DMS53 treated with DMSO at 0.1 percent for 48 hours (cell line): ENCODE results near the gene HNRNPR.
A peak's percentile ranks its signal among the peaks of the same experiment; 100 is the strongest.

Source experiments
- DNase-seq: peaks from one replicate; lab custom pipeline; 2025; ENCODE audit not compliant: unreplicated experiment; lab: John Stamatoyannopoulos, UW

The HNRNPR gene

GRCh38 chr1:23369335-23370013 is 25.4 kb upstream of the HNRNPR start, which contains the start of gene ZNF436:
Gene ZNF436, minus strand, starts transcription at chr1:23369836. Its CDS starts 1,831 bp downstream, at chr1:23368005.
- DNase-seq, result peak; percentile 29

DNA sequence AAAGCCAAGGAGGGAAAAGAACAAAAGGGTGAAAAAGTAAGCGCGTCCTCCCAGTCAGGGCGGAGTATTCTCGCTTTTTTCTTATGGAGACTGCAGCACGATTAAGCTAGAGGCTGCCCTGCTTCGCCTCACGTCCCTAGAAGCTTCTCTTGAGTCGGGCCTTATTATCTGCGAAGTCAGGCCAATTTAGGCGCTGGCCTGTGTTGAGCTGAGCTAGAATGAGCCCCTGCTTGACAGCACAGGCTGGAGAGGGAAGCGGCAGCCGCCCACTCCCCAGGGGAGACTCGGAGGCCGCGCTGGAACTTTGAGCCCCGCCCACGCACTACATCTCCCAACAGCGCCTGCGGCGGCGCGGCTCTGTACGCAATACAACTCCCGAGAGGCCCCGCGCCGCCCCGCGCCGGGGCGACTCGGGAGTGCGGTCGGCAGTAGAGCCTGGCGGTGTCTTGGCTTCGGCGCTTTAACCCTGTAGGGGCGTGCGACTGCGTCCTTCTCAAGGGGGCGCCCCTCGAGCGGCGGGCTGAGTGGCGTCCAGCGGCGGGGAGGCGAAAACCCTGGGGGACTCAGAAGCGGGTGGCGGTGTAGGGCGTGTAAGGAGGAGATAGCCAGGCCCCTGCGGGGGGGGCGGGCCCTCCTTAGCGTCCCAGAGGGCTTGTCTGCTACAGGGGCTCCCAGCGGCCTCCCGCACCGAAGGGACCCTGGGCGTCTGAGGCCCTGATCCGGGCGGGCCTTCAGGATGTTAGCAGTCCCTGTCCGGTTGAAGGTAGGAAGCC is 24.7 kb upstream of the HNRNPR start:
- peak; percentile 78 for DNase-seq

DNA sequence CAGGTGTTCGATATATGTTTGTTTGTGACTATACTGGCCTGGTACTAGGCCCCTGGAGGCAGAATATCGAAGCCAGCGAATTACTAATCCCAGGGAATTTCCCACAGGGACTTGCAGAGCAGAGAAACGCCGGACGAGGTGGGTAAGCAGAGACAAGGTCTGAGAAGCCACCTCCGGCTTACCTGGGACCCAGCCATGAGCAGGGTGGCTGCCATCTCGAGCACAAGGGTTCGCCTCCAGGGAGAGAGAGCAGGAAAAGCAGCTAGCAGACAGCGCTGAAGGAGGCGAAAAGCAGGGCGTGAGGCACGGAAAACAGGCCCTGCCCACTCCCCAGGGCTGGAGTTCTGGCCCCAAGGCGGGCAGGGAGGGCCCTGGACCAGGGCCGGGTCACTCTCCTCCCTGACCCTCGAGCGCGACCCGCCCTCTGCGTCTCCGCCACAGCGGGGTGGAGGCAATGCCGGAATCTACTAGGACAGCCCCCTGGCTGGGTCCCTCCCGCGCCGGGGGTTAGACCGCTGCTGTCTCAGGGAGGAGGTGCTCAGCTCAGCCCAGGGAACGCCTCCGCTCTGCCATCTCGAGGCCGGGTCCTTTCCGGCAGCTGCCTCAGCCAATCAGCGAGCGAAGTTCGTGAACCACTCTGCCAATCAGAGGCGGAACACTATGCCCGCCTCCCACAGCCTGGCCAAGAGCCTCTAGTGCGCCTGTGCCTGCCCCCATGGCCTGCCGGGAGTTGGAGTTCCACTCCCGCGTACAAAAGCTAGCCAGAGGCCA is 23.9 kb upstream of the HNRNPR start:
- DNase-seq, result peak; percentile 98

GRCh38 chr1:23367451-23367790 is 23.3 kb upstream of the HNRNPR start:
- peak; percentile 22 for DNase-seq

GRCh38 chr1:23366598-23366997 is 22.5 kb upstream of the HNRNPR start:
- DNase-seq, result no peak

GRCh38 chr1:23366146-23366545 is 22.1 kb upstream of the HNRNPR start:
- no peak for DNase-seq

DNA sequence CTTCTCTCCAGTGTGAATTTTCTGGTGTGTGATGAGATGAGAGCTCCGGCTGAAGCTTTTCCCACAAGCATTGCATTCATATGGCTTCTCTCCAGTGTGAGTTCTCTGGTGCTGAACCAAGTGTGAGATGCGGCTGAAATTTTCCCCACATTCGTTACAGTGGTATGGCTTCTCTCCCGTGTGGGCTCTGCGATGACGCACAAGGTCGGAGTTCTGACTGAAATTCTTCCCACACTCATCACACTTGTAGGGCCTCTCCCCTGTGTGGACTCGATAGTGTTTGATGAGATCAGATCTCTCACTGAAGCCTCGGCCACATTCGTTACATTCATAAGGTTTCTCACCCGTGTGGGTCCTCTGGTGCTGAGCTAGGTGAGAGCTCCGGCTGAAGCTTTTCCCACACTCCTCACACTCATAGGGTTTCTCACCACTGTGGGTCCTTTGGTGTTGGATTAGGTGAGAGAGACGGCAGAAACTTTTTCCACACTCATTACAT is 18.2 kb upstream of the HNRNPR start:
- DNase-seq, result no peak

GRCh38 chr1:23358310-23358875 is 14.3 kb upstream of the HNRNPR start:
- no peak for DNase-seq

DNA sequence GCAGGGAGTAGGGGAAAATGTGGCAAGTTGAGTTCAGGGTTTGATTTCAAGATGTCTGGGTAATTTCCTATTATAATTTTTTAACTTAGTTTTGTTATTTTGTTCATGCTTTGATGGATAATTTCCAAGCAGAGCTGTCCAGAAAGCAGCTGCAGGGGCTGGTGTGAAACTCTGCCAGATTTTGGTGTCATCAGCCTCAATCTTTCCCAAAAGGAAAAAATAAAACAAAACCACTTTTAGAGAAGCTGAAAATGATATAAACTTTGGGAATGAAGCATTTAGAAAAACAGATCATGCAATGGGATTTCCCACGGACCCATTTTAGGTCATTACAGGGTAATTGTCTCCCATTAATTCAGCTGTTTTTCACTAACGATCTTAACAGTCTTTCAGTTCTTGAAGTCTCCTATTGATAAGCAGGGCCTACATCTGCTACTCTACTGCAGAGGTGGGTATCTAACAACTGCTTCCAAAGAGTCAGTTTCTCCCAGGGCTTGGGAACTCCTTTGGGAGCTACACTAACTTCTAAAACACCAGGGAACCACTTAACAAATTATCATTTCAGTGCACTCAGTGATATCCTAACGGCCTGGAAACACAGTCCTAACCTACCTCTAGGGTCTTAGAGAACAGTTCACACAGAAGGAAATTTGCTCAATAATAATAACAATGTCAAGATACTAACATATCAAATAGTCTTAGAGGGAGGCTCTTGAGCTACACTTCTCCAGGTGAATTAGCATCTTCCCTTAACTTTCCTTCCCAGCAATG is 13.2 kb upstream of the HNRNPR start:
- DNase-seq, result no peak

- DNase-seq, result no peak
These were observed 12.5 kb upstream of the HNRNPR start for GRCh38 chr1:23356471-23357137.

DNA sequence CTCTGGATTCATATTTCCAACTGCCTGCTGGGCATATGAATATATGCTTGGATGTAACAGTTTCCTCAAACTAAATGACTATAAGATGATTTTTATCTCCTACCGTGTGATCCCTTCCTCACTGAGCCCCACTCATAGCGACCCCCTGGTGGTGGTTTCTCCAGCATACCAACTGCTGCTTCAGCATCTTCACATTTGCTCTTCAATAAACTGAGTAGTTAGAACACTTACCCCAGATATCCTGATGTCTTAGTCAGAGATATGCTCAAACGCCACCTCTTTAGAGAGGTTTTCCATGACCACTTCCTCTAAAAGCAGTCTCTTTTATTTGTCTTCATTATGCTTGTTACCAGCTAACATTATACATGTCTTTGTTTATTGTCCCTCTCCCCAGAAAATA is 10.2 kb upstream of the HNRNPR start:
- no peak for DNase-seq

GRCh38 chr1:23352096-23352695 is 8.1 kb upstream of the HNRNPR start:
- no peak for DNase-seq

GRCh38 chr1:23345920-23346319 is 1.8 kb upstream of the HNRNPR start:
- no peak for DNase-seq

DNA sequence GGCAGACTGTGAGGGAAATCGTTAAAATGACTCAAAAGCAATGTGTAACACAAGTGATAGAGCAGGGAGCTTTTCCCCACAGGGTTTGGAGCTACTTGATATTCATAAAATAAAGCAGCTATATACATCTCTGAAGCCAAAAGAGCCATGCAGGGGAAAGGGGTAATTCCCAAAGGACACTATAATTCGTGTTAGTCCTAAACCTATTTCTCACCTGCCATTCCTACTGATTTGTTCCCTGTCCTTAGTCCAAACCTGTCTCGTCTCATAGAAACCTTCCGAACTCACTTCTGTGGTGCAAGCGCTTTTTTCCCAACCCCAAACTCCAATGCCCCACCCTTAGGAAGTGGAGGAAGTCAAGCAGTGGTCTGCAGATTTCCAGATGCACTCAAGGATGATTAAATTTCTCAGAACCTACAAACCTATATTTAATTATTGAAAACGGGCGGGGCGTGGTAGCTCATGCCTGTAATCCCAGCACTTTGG is 946 bp upstream of the HNRNPR start:
- DNase-seq, result no peak

DNA sequence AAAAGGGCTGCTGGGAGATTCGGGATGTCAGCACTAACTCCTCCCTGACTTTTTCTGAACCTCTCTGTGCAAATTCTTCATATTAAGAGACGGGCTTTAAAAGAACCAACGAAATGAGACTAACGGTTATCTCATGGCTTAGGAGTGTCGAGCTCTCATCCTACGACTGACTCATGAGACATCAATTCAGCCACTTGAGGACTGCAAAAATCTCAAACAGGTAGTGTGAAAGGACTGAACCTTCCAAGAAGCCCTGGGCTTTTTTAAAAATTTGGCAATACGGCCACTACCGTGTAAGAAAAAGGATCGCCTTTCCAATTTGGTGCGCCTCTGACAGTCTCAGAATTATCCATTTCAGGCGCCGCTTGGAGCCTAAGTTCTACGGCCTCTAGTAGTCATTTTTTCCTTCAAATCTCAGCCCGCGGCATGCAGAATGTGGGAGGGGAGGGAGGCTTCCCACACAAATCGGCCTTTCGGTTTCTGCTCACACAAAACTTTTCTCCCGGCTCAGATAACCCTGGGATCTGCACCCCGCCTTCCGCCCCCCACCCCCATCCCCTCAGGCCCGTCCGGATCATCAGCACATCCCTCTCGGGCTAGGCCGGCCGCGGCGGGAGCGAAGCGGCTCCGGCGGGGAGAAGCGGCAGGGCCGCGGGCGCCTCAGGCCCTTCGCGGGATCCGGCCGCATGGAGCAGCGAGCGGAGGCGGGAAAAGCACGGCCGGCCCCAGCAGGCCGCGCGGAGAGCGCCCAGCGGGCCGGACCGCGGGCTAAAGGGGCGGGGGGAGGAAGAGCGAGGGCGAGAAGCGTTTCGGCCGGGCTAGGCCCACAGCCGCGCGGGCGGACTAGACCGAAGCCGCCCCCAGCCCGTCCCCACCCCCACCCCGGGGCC is 618 bp downstream of the HNRNPR start:
- DNase-seq, result no peak

GRCh38 chr1:23341931-23342692 is 2.0 kb downstream of the HNRNPR start:
- no peak for DNase-seq

- no peak for DNase-seq
These were observed 4.5 kb downstream of the HNRNPR start for GRCh38 chr1:23339632-23340031.

DNA sequence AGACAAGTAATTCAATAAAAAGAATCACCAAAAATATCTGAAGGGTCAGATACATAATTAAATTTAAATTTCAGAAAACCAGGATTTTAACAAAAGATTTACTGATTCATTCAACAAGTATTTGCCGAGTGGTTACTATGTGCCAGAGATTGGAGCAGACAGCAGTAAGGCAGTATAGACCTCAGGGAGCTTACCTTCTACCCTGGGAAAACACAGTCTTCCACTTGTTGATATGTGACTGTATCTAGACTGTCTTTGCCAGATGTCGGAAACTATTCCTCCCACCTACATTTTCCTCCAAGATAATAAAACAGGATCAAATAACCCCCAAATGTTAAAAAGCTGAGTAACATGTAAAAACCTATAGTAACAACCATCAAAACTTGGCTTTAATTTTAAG is 6.2 kb downstream of the HNRNPR start:
- DNase-seq, result no peak
